Neural crest cell (in vitro differentiated cells): ENCODE results near the gene FILIP1. TPM values are rescaled to one million over a fixed set of nuclear protein-coding genes. Genes with fewer than 3 reads are reported as not detected.

Experiments
- DNase-seq: peaks from one replicate; pipeline ENCODE4 v3.0.0; 2021; ENCODE audit warnings: low read depth, mixed read lengths, low spot score
- H3K27ac Mint-ChIP-seq: one replicate; pipeline ENCODE4 v1.8.0; 2021; ENCODE audit warnings: mild to moderate bottlenecking, mixed read lengths; ENCODE audit not compliant: unreplicated experiment
- H3K27me3 Mint-ChIP-seq: 2 replicates; pipeline ENCODE4 v1.8.0; 2021; ENCODE audit warnings: low read depth, mild to moderate bottlenecking, mixed read lengths
- H3K36me3 Mint-ChIP-seq: 2 replicates; pipeline ENCODE4 v1.8.0; 2021; ENCODE audit warnings: low read depth, mild to moderate bottlenecking, mixed read lengths
- H3K4me1 Mint-ChIP-seq: 2 replicates; pipeline ENCODE4 v1.8.0; 2021; ENCODE audit warnings: mixed read lengths
- H3K4me3 Mint-ChIP-seq: one replicate; pipeline ENCODE4 v1.8.0; 2021; ENCODE audit warnings: mild to moderate bottlenecking, mixed read lengths
- H3K9me3 Mint-ChIP-seq: 2 replicates; pipeline ENCODE4 v1.8.0; 2021; ENCODE audit warnings: mixed read lengths
- total RNA-seq: library from RNA; stranded (reverse); gene quantifications from 2 replicates; pipeline ENCODE4 v1.2.1, GENCODE V29; 2021
- TF ChIP-seq, protein P1 (sequence below): fragments of 200-600 bp; sonication (generic); conservative IDR thresholded peaks from 2 replicates; pipeline ENCODE4 v1.5.0; 2021; ENCODE audit warnings: antibody characterized with exemption, mild to moderate bottlenecking

The FILIP1 gene
- total RNA-seq, 1 donor from 2014 or later = 0.79 TPM

DNA sequence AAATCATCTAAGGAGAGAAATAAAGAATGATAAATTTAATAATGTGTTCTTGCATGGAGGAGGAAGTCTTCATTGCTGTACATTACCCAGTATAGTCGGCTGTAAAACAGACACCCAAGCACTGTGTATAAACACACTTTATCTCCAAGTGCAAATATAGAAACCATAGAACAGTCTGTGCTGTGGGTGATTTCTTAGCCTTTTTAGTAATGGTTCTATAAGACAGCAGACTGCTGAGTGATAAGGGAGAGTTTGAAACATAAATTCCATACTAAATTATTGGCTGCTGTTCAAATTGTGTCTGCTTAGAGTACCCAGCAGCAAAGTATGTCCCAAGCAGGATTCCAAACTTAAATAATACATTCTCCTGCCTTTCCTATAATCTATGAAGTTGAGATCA lies 4.6 kb downstream of the FILIP1 start:
- H3K4me1 Mint-ChIP-seq = peaks cover 7% of the 10 kb centered on the region
- TF ChIP-seq, protein P1, sequence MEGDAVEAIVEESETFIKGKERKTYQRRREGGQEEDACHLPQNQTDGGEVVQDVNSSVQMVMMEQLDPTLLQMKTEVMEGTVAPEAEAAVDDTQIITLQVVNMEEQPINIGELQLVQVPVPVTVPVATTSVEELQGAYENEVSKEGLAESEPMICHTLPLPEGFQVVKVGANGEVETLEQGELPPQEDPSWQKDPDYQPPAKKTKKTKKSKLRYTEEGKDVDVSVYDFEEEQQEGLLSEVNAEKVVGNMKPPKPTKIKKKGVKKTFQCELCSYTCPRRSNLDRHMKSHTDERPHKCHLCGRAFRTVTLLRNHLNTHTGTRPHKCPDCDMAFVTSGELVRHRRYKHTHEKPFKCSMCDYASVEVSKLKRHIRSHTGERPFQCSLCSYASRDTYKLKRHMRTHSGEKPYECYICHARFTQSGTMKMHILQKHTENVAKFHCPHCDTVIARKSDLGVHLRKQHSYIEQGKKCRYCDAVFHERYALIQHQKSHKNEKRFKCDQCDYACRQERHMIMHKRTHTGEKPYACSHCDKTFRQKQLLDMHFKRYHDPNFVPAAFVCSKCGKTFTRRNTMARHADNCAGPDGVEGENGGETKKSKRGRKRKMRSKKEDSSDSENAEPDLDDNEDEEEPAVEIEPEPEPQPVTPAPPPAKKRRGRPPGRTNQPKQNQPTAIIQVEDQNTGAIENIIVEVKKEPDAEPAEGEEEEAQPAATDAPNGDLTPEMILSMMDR = no peak
- no peaks in the 10 kb centered on the region for H3K27me3 Mint-ChIP-seq
- no peak overlapping the region for H3K27ac Mint-ChIP-seq
- DNase-seq = no peak
- H3K9me3 Mint-ChIP-seq = no peaks in the 10 kb centered on the region
- H3K36me3 Mint-ChIP-seq = no peaks in the 10 kb centered on the region
- no peak overlapping the region for H3K4me3 Mint-ChIP-seq

DNA sequence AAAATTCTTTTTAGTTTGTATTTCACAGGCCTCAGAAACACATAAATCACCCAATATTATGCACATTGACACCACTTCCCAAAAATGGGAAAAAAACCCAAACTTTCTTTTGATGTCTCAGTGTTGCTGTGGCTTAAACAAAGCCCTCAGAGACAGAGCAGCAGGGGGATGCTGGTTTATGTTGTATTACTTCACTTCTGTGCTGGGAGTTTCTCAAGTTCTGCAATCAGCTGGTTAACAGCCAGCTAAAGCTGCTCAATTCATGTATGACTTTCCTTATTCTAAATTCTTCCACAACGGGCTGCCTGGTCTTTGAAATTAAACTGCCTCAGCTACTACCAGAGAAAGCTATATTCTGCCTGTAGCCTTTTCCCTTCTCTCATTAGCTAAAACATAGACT lies 5.6 kb downstream of the FILIP1 start:
- no peak overlapping the region for H3K27ac Mint-ChIP-seq
- no peak for DNase-seq
- peaks cover 7% of the 10 kb centered on the region for H3K4me1 Mint-ChIP-seq
- H3K27me3 Mint-ChIP-seq = no peaks in the 10 kb centered on the region
- no peaks in the 10 kb centered on the region for H3K36me3 Mint-ChIP-seq
- no peaks in the 10 kb centered on the region for H3K9me3 Mint-ChIP-seq
- no peak overlapping the region for H3K4me3 Mint-ChIP-seq
- TF ChIP-seq, protein P1 = no peak

DNA sequence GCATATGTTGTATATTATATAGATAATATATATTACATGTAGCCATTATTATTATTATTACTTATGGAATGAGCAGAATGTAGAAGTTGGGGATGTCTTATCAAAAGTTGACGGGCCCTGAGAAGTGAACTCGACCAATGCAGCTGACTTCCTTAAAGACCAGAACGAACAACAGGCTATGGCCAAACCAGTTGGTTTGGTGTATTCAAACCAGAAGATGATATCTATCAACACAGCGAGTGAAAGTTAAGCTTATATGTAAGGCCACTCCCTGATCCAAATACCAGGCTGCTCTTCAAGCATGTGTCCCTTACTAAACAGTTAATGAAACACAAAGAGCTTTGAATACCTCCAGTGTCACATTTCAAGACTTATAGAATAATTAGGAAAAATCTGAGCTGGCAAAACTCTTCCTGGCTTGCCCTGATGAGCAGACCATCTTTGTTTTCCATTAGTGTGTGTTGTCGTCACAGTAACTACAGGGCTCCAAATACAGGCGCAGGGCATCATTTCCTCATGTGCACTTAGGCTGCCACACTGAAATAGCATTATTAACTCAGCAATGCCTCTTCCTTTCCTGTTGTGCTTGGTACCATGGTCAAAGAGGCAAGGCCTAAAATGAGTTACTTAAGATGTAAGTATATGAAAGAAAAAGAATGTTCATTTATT lies 6.6 kb downstream of the FILIP1 start:
- H3K27me3 Mint-ChIP-seq = no peaks in the 10 kb centered on the region
- H3K4me3 Mint-ChIP-seq = no peak overlapping the region
- no peaks in the 10 kb centered on the region for H3K9me3 Mint-ChIP-seq
- DNase-seq = no peak
- no peaks in the 10 kb centered on the region for H3K36me3 Mint-ChIP-seq
- H3K27ac Mint-ChIP-seq = no peak overlapping the region
- peaks cover 7% of the 10 kb centered on the region for H3K4me1 Mint-ChIP-seq
- TF ChIP-seq, protein P1 = no peak

DNA sequence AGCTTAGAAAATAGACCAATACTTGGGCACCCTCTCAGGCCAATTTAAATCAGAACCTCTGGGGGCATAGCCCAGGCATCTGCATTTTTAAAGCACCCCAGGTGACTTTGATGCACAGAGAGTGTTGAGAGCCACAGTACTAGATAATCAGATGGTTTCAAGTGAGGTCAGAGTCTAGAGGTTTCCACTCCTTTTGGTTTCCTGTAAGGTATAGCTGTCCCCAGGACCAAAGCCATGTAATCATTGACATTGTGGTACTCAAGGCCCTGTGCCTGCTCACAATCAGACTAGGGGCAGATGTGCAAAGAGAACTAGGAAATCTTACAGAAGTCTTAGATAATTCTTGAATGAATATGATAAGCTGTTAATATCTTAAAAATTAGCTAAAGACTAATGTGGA lies 9.1 kb downstream of the FILIP1 start:
- Mint-ChIP-seq H3K27me3 (no peaks in the 10 kb centered on the region), H3K4me1 (peaks cover 7% of the 10 kb centered on the region), H3K4me3 (no peak overlapping the region), H3K9me3 (no peaks in the 10 kb centered on the region), H3K36me3 (no peaks in the 10 kb centered on the region), H3K27ac (no peak overlapping the region)
- TF ChIP-seq, protein P1 = no peak
- DNase-seq = no peak

DNA sequence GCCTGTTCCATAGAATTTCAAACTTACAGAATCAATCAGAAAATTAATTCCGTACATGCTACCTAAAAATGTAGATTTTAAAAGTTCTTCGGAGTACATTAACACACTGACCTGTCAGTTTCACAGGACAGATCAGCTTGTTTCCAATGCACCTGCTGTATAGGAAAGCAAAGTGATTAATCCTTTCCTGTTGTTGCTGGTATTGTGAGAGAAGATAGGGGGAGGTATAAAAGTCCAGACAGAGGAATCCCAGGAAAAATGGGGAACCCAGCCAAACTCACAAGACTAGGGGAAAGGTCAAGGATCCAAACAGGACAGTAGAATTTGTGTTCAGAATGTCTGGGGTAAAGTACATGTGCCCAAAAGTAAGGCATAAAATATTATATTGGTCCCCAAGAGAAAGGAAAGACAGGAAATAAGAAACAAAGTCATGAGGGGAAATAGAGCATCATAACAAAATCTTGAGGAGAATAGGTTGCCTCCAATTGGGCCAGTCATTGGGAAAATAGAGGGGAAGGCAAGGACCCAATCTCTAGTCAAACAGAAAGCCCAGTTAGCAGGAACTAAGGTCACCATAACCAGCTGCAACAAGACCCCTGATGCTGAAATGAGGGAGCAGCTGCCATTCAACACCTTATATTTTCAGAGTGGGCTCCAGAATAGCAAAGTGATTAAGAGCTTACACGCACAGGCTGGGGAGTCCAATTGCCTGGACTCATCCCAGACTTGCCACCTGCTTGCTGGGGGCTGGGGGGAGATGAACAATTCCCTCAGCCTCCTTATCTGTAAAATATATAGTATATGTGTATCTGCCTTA lies 10.3 kb downstream of the FILIP1 start:
- H3K9me3 Mint-ChIP-seq = no peaks in the 10 kb centered on the region
- H3K27me3 Mint-ChIP-seq = no peaks in the 10 kb centered on the region
- TF ChIP-seq, protein P1 = no peak
- H3K27ac Mint-ChIP-seq = no peak overlapping the region
- H3K4me3 Mint-ChIP-seq = no peak overlapping the region
- H3K4me1 Mint-ChIP-seq = peaks cover 5% of the 10 kb centered on the region
- H3K36me3 Mint-ChIP-seq = no peaks in the 10 kb centered on the region
- no peak for DNase-seq
